AG20443 (cell line): ENCODE data around the gene MYCN.
"Not testable (repeated sequence)": the region's sequence is repeated elsewhere in the genome, so short reads cannot be mapped to it uniquely, and the experiment has no call there.

ENCODE experiments used
- DNase-seq: peaks from one replicate; pipeline ENCODE4 v3.0.0; 2012; ENCODE audit warnings: low spot score, mixed read lengths

MYCN gene

GRCh38 chr2:15939854-15940660 lies at the start of gene MYCN:
Gene MYCN, plus strand, starts transcription at chr2:15940550. Its CDS starts 1,515 bp downstream, at chr2:15942065.
- no peak for DNase-seq

DNA sequence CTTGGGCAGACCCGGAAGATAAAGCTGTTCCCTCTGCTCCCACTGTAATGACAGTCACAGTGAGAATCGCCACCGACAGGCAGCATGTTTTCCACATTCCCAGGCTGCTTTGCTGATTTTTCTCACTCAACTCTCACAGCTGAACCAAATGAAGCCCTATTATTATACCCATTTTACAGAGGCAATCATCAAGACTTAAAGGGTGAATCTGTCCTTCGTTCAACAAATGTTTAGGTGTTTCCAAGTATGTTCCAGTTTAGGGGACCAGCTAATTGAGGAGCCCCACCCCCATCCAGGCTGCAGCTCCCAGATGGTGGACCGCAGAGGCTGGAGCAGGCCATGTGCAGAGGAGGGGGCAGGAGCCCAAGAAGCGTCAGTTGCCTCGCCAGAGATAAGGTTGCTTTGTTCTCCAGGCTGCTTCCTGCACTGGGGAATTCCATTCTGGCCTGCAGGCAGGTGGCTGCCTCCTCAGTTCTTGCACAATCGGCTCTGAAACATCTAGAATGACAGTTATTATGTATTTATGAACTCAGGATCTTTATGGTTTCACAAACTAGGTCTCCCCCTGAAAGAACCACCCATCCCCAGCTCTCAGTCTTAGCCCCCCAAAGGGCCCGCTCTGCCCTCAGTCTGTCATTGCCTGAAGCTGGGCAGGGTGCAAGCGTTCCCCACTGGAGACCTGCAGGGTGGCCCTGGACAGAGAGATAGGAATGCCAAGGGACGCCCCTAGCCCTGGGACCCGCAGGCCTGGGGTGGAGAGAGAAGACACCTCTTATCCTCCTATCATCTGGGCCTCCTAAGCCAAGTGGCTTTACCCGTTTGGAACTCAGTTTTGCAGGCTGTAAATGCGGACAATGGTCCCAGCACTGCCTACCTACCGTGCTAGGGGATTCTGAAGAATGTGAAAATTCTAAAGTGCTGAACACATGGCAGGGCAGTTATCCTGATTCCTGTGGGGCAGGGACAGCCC lies 49.1 kb upstream of the MYCN start:
- DNase-seq, result no peak

- DNase-seq, result no peak
These were observed 48.0 kb upstream of the MYCN start for GRCh38 chr2:15892151-15892880.

- no peak for DNase-seq
These were observed 47.3 kb upstream of the MYCN start for GRCh38 chr2:15893085-15893484.

DNA sequence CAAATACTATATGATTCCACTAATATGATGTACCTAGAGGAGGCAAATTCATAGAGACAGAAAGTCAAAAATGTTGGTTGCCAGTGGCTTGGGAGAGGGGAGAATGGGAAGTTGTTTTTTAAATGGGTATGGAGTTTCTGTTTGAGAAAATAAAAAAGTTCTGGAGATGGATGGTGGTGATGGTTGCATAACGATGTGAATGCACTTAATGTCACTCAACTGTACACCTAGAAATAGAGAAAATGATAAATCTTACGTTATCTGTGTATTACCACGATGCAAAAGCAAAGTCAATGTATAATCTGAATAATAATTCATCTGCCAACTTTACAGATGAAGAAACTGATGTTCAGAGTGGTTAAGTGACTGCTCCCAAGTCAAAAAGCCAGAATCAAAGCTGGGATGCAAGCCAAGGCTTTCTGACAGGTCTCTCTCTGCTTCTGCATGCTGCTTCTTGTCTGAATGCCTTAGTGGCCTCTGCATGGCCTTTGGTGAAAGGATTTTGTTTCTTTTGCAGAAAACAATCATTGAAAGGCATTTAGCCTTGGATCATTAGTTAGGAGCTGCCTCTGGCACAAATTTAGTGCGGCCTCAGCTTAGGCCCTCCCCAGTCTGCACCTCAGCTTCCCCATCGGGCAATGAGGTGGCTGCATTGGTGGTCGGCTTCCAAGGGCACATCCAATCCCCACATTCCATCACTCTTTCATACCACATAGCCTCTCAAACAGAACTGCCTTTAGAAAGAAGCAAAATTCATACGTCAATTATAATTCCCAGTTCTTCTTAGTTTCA lies 46.5 kb upstream of the MYCN start:
- DNase-seq, result no peak

GRCh38 chr2:15894481-15895144 lies 45.7 kb upstream of the MYCN start:
- DNase-seq, result no peak

DNA sequence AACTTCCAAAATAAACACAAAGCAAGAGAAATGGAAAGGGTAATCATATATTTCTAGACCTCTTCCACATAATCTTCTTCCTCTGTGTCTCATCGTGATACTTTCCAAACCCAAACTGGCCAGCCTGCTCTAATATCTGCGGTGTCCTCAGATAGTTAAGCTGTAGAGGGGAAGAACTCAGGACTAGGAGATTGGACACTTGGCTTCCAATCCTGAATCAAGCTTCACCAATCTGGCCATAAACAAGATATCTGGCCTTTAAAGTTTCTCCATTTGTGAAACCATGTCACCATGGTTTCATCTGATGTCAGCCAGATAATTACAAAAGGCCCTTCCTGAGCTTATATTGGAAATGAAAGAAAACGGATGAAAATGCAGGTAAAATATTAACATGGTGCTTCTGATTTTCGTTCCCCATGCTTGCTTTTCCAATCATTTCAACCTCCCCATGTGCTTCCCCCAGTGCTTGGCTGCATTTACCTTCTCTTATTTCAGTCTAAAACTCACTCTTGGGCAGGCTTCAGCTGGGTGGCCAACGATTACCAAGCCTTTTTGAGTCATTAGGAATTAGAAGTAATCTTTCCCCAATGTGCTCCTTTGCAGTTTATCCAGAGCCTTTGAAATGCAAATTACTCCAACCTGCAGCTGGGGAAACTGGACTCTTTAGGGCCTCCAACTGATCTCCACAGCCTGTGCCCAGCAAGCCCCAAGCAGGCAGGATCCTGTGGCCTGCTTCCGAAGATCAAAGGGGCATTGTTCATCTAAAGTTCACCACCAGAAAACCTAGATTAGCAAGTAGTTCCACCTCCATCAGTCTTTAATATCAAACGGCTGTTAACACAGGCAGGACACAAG lies 44.5 kb upstream of the MYCN start:
- no peak for DNase-seq

DNA sequence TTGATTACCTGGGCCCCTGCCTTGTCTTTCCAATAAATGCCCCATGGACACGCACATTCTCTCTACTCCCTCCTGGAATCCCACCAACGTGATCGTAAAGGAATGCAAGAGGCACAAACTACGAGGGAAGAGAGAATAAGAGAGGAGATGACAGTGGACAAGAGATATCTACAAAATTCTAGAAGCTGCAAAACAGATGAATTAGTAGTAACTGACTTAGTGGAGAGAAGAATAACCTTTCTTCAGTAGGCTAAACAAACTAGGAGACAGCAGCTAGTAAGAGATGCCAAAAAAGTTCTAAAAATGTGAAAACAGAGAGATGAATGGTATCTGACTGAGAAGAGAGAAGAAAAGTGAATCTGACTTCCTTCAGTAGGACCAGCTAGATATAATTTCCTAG lies 43.5 kb upstream of the MYCN start:
- no peak for DNase-seq

GRCh38 chr2:15897431-15898098 lies 42.8 kb upstream of the MYCN start:
- DNase-seq, result no peak

GRCh38 chr2:15899327-15899612 lies 41.1 kb upstream of the MYCN start:
- DNase-seq, result no peak

- DNase-seq, result no peak
These were observed 40.4 kb upstream of the MYCN start for GRCh38 chr2:15899751-15900493.

DNA sequence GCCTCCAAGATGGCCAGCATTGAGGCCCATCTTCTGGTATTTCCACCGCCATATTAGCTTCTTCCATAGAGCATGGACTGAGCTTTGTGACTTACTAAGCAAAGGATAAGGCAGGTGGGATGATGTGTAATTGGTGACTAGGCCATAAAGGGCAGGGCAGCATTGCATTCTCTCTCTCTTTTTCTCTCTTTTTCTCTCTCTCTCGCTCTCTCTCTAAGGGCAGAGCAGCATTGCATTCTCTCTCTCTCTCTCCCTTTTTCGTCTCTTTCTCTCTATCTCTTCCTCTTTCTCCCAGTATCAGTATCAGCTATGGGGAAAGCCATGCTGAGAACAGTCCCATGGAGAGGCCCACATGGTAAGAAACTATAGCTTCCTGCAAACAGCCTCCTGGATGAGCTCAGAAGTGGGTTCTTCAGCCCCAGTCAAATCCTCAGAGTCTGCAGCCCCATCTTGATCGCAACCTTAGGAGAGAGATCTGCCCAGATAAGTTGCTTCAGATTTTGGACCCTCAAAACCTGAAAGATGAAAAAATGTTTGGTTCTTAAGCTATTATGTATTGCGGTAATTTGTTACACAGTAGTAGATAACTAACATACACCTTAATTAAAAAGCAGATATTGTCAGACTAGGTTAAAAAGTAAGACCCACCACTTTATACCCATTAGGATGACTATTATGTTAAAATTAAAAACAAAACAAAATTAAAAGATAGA lies 39.1 kb upstream of the MYCN start:
- no peak for DNase-seq

DNA sequence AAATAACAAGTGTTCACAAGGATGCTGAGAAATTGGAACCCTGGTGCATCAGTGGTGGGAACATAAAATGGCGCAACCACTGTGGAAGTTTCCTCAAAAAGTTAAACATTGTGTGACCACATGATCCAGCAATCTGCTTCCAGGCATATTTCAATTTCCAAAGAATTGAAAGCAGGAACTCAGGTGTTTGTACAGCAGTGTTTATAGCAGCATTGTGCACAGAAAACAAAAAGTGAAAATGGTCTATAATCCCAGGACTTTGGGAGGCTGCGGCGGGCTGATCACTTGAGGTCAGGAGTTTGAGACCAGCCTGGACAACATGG lies 38.6 kb upstream of the MYCN start:
- no peak for DNase-seq

DNA sequence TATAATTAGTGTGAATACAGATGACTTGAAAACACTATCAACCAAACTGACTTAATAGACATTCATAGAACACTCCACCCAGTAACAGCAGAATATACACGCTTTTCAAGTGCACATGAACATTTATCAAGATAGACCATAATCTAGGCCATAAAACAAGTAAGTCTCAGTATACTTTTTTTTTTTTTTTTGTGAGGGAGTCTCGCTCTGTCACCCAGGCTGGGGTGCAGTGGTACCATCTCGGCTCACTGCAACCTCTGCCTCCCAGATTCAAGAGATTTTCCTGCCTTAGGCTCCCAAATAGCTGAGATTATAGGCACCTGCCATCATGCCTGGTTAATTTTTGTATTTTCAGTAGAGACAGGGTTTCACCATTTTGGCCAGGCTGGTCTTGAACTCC lies 36.4 kb upstream of the MYCN start:
- not testable (repeated sequence) for DNase-seq

DNA sequence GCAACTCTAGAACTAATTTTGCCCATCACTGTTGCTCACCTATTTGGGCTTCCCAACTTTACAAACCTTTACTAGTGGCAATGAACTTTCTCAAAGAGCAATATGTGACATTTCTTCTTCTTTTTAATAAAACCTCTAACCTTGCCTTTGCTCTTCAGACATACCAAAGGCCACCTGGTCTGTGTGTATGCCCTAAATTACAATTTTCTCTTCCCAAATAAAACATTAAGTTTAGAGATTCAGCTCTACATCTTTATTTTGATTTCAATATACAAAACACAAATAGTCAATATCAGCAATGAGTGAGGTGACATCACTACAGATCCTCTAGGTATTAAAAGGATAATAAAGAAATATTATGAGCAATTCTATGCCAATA lies 35.1 kb upstream of the MYCN start:
- no peak for DNase-seq

DNA sequence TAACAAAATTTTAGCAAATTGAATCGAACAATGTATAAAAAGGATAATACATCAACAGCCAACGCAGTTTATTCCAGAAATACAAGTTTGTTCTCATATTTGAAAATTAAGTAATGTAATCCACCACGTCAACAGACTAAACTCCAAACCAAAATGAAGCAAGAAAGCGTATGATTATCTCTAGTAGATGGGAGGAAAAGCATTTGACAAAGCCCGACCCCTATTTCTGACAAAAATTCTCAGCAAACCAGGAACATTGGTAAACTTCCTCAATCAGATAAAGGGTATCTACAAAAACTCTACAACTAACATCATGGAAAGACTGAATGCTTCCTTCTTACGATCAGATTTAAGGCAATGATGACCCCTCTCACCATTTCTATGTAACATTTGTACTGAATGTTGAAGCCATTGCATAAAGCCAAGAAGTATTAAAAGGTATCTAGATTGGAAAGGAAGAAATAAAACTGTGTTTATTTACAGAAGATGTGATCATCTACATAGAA lies 34.3 kb upstream of the MYCN start:
- DNase-seq, result no peak

GRCh38 chr2:15906778-15907177 lies 33.6 kb upstream of the MYCN start:
- DNase-seq, result no peak
